Measurements from ENCODE around the gene GALNT18.

GALNT18 gene

DNA sequence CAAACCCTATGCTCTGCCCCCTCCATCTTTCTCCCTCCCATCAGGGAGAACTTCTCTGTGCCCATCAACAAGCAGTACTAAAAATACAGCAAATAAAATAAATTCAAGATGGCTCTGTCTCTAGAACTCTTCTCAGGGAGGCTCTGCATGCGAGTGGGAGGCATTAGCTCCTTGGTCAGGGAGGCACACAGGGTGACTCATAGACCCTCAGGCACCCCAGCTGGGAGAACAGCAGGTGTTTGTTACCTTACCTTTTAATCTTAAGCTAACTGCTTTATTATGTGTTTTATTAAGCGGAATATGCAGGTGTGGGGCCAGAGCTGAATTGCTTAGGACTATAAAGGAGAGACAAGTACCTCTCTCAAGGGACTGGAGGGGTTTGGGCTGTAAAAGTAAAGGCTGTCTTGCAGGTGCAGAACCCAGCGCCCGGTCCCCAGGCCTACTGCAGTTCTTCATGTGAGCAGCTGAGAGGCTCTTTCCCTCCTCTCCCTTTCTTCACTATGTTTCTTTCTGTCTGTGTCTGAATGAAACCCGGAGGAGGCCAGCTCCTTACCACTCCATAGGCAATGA lies 289.6 kb downstream of the GALNT18 start:
- Histone ChIP-seq H3K36me3 (ENCODE audit: insufficient read depth) (no peaks in the 10 kb centered on the region), H3K27me3 (ENCODE audit: insufficient read depth, low read depth) (no peaks in the 10 kb centered on the region), H3K4me2 (no peak overlapping the region), H3K4me3 (IDR thresholded peaks at IDR 0.05; ENCODE audit: insufficient read depth, low read depth, low read length) (no peak overlapping the region), H3K4me1 (ENCODE audit: low read depth, poor library complexity, severe bottlenecking) (no peaks in the 10 kb centered on the region), H2AFZ (ENCODE audit: low read depth) (no peak overlapping the region), H3K9ac (no peak overlapping the region), H3K79me2 (ENCODE audit: insufficient read depth, low read depth) (no peaks in the 10 kb centered on the region), H3K27ac (no peak overlapping the region), H4K20me1 (ENCODE audit: insufficient read depth) (no peaks in the 10 kb centered on the region)
- TF ChIP-seq, protein P1, sequence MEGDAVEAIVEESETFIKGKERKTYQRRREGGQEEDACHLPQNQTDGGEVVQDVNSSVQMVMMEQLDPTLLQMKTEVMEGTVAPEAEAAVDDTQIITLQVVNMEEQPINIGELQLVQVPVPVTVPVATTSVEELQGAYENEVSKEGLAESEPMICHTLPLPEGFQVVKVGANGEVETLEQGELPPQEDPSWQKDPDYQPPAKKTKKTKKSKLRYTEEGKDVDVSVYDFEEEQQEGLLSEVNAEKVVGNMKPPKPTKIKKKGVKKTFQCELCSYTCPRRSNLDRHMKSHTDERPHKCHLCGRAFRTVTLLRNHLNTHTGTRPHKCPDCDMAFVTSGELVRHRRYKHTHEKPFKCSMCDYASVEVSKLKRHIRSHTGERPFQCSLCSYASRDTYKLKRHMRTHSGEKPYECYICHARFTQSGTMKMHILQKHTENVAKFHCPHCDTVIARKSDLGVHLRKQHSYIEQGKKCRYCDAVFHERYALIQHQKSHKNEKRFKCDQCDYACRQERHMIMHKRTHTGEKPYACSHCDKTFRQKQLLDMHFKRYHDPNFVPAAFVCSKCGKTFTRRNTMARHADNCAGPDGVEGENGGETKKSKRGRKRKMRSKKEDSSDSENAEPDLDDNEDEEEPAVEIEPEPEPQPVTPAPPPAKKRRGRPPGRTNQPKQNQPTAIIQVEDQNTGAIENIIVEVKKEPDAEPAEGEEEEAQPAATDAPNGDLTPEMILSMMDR (conservative IDR thresholded peaks at IDR 0.05; ENCODE audit: low read depth, low read length), result no peak

DNA sequence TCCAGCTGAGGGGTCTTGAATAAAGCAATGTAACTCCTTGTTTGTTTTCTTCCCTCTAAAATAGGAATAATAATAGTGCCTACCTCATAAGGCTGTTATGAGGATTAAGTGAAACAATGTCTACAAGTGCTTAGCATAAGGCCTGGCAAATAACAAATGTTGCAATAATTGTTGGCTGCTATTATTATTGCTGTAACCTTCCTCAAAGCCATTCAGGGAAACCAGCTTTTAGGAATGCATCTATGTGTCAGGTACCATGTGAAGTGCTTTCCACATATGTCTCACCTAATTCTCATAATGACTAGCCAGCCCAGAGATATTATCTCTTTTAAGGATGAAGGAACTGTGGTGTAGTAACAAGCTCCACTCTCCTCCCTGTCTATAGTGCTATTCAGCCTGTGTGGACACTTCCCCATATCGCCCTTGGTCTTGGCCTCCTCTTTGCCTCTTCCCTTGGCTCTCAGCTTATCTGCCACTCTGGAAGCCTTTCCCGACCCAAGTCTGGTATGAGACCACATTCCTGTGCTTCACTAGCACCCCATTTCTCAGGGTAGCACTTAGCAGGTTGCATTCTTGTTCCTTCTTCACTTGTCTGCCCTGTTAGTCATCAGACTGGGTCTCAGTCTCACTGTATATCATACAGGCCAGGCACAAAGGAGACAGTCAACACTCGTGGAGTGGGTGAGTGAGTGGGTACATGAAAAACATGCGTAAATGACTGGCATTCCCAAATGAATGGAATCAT lies 292.6 kb downstream of the GALNT18 start:
- Histone ChIP-seq H3K4me1 (ENCODE audit: low read depth, poor library complexity, severe bottlenecking) (no peaks in the 10 kb centered on the region), H3K4me2 (no peak overlapping the region), H2AFZ (ENCODE audit: low read depth) (no peak overlapping the region), H3K27me3 (ENCODE audit: insufficient read depth, low read depth) (no peaks in the 10 kb centered on the region), H3K9ac (no peak overlapping the region), H3K79me2 (ENCODE audit: insufficient read depth, low read depth) (no peaks in the 10 kb centered on the region), H3K4me3 (IDR thresholded peaks at IDR 0.05; ENCODE audit: insufficient read depth, low read depth, low read length) (no peak overlapping the region), H3K27ac (no peak overlapping the region), H3K36me3 (ENCODE audit: insufficient read depth) (no peaks in the 10 kb centered on the region), H4K20me1 (ENCODE audit: insufficient read depth) (no peaks in the 10 kb centered on the region)
- TF ChIP-seq, protein P1 (conservative IDR thresholded peaks at IDR 0.05; ENCODE audit: low read depth, low read length), result no peak

DNA sequence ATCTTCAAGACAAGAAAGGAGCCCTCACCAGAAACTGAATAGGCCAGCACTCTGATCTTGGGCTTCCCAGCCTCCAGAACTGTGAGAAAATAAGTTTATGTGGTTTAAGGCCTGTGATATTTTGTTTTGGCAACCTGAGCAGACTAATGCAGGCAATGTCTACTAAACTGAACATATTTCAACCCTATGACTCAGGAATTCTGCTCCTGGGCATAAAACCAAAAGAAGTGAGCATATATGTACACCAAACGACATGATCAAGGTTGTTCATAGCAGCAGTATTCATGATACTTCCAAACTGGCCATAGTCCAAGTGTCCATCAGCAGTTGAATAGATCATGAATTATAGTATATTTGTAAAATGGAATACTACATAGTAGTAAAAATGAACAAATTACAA lies 297.7 kb downstream of the GALNT18 start:
- H3K27me3 ChIP-seq (ENCODE audit: insufficient read depth, low read depth), result no peaks in the 10 kb centered on the region
- H2AFZ ChIP-seq (ENCODE audit: low read depth), result no peak overlapping the region
- TF ChIP-seq, protein P1 (conservative IDR thresholded peaks at IDR 0.05; ENCODE audit: low read depth, low read length), result no peak
- no peaks in the 10 kb centered on the region for H3K4me1 ChIP-seq (ENCODE audit: low read depth, poor library complexity, severe bottlenecking)
- H3K9ac ChIP-seq, result no peak overlapping the region
- H3K79me2 ChIP-seq (ENCODE audit: insufficient read depth, low read depth), result no peaks in the 10 kb centered on the region
- H3K4me2 ChIP-seq, result no peak overlapping the region
- no peaks in the 10 kb centered on the region for H4K20me1 ChIP-seq (ENCODE audit: insufficient read depth)
- no peak overlapping the region for H3K27ac ChIP-seq
- H3K4me3 ChIP-seq (IDR thresholded peaks at IDR 0.05; ENCODE audit: insufficient read depth, low read depth, low read length), result no peak overlapping the region
- H3K36me3 ChIP-seq (ENCODE audit: insufficient read depth), result no peaks in the 10 kb centered on the region

DNA sequence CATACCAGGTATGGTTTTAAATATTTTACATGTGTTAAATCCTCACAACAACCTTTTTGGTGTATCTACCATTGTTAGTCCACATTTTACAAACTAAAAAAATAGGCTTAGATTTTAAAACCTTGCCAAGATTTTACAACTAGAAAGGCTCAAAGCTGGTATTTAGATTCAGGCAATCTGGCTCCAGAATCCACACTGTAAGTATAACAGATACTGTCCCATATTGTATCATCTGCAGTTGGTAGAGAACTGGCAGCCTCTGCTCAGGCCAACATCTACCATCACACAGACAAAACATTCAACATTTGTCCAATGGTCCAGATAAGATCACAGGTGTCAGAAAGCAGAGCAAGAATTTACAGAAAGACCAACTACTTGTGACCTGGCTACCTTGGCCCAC lies 299.7 kb downstream of the GALNT18 start:
- no peak overlapping the region for H2AFZ ChIP-seq (ENCODE audit: low read depth)
- no peaks in the 10 kb centered on the region for H3K27me3 ChIP-seq (ENCODE audit: insufficient read depth, low read depth)
- no peak overlapping the region for H3K9ac ChIP-seq
- H3K36me3 ChIP-seq (ENCODE audit: insufficient read depth), result no peaks in the 10 kb centered on the region
- TF ChIP-seq, protein P1 (conservative IDR thresholded peaks at IDR 0.05; ENCODE audit: low read depth, low read length), result no peak
- H4K20me1 ChIP-seq (ENCODE audit: insufficient read depth), result no peaks in the 10 kb centered on the region
- H3K27ac ChIP-seq, result no peak overlapping the region
- no peaks in the 10 kb centered on the region for H3K4me1 ChIP-seq (ENCODE audit: low read depth, poor library complexity, severe bottlenecking)
- H3K4me3 ChIP-seq (IDR thresholded peaks at IDR 0.05; ENCODE audit: insufficient read depth, low read depth, low read length), result no peak overlapping the region
- H3K4me2 ChIP-seq, result no peak overlapping the region
- no peaks in the 10 kb centered on the region for H3K79me2 ChIP-seq (ENCODE audit: insufficient read depth, low read depth)

Data from KMS-11 (cell line).